Neural cell (in vitro differentiated cells): ENCODE data around the gene DLG5. TPM values are rescaled to one million over a fixed set of nuclear protein-coding genes. Genes with fewer than 3 reads are reported as not detected.

Source experiments
- H2AFZ ChIP-seq: fragments of 200-600, 300-800 bp; sonication (generic), shearing (Covaris generic); 2 replicates; pipeline ENCODE4 v1.6.0; 2014; ENCODE audit warnings: low read depth, mild to moderate bottlenecking, antibody characterized with exemption, low read length, moderate library complexity
- H3F3A ChIP-seq: fragments of 200-600 bp; shearing (Covaris generic); 2 replicates; pipeline ENCODE4 v1.6.1; 2016; ENCODE audit warnings: mild to moderate bottlenecking, moderate library complexity, mixed read lengths, antibody characterized with exemption, low read length; ENCODE audit not compliant: insufficient read depth, poor library complexity, severe bottlenecking
- H3K27ac ChIP-seq: fragments of 200-600, 300-800 bp; sonication (generic), shearing (Covaris generic); 2 replicates; pipeline ENCODE4 v1.5.1; 2014; ENCODE audit warnings: mild to moderate bottlenecking, low read length, moderate library complexity
- H3K27me3 ChIP-seq: fragments of 300-800, 200-600 bp; sonication (generic), shearing (Covaris generic); 2 replicates; pipeline ENCODE4 v1.6.0; 2014; ENCODE audit warnings: mild to moderate bottlenecking, low read depth, low read length, moderate library complexity; ENCODE audit not compliant: insufficient read depth
- H3K36me3 ChIP-seq: fragments of 300-800, 200-600 bp; sonication (generic), shearing (Covaris generic); 2 replicates; pipeline ENCODE4 v1.5.1; 2014; ENCODE audit warnings: mild to moderate bottlenecking, antibody characterized with exemption, low read length, moderate library complexity; ENCODE audit not compliant: insufficient read depth
- H3K4me2 ChIP-seq: fragments of 300-800, 200-600 bp; sonication (generic), shearing (Covaris generic); 2 replicates; pipeline ENCODE4 v1.6.0; 2014; ENCODE audit warnings: mild to moderate bottlenecking, low read length
- H3K4me3 ChIP-seq: fragments of 300-800, 200-600 bp; sonication (generic), shearing (Covaris generic); 2 replicates; pipeline ENCODE4 v1.5.1; 2014; ENCODE audit warnings: mild to moderate bottlenecking, low read length, moderate library complexity
- H3K79me2 ChIP-seq: fragments of 200-600 bp; shearing (Covaris generic); replicated peaks from 2 replicates; pipeline ENCODE4 v1.6.0; 2014; ENCODE audit warnings: mild to moderate bottlenecking, low read length, moderate library complexity; ENCODE audit not compliant: insufficient read depth
- H3K9ac ChIP-seq: fragments of 300-800, 200-600 bp; sonication (generic), shearing (Covaris generic); 2 replicates; pipeline ENCODE4 v1.6.1; 2016; ENCODE audit warnings: mild to moderate bottlenecking, low read length, mixed read lengths
- H3K9me2 ChIP-seq: fragments of 200-600 bp; shearing (Covaris generic); 2 replicates; pipeline ENCODE4 v1.6.1; 2016; ENCODE audit warnings: mild to moderate bottlenecking, low read length, mixed read lengths; ENCODE audit not compliant: insufficient read depth
- H3K9me3 ChIP-seq: fragments of 200-600, 300-800 bp; sonication (generic), shearing (Covaris generic); 2 replicates; pipeline ENCODE4 v1.6.1; 2016; ENCODE audit warnings: mild to moderate bottlenecking, mixed run types, low read length, moderate library complexity, mixed read lengths
- H4K20me1 ChIP-seq: fragments of 200-600 bp; shearing (Covaris generic); 2 replicates; pipeline ENCODE4 v1.6.1; 2016; ENCODE audit warnings: mild to moderate bottlenecking, mixed run types; ENCODE audit not compliant: insufficient read depth
- EP300 ChIP-seq: fragments of 450-650 bp; conservative IDR thresholded peaks from 2 replicates; pipeline ENCODE4 v1.6.1; 2014; ENCODE audit warnings: antibody characterized with exemption, mild to moderate bottlenecking, moderate library complexity; ENCODE audit not compliant: poor library complexity, severe bottlenecking
- EZH2 ChIP-seq: fragments of 200-600, 300-800 bp; shearing (Covaris generic), sonication (generic); IDR thresholded peaks from 2 replicates; pipeline ENCODE4 v1.6.1; 2014; ENCODE audit warnings: antibody characterized with exemption, low read length, borderline replicate concordance, mild to moderate bottlenecking; ENCODE audit not compliant: insufficient read depth, poor library complexity, severe bottlenecking
- MXI1 ChIP-seq: fragments of 450-650 bp; conservative IDR thresholded peaks from 2 replicates; pipeline ENCODE4 v1.6.1; 2014; ENCODE audit warnings: antibody characterized with exemption, mild to moderate bottlenecking; ENCODE audit not compliant: poor library complexity, severe bottlenecking
- POLR2AphosphoS5 ChIP-seq: IDR thresholded peaks from 2 replicates; pipeline ENCODE4 v1.6.1; 2012
- RAD21 ChIP-seq: fragments of 450-650 bp; conservative IDR thresholded peaks from 2 replicates; pipeline ENCODE4 v1.6.1; 2014; ENCODE audit warnings: antibody characterized with exemption, mild to moderate bottlenecking, moderate library complexity
- SMC3 ChIP-seq: fragments of 450-650 bp; conservative IDR thresholded peaks from 2 replicates; pipeline ENCODE4 v1.6.1; 2014; ENCODE audit warnings: antibody characterized with exemption, mild to moderate bottlenecking, moderate library complexity; ENCODE audit not compliant: poor library complexity
- TAF1 ChIP-seq: IDR thresholded peaks from 2 replicates; pipeline ENCODE4 v1.6.1; 2012; ENCODE audit warnings: low read depth
- polyA plus RNA-seq: library from polyadenylated mRNA; depleted of rRNA; stranded (reverse); fragments of >200 nt; gene quantifications from 2 replicates; pipeline ENCODE4 v1.2.3, GENCODE V29; 2014
- TF ChIP-seq, protein P1 (sequence below): fragments of 450-650 bp; IDR thresholded peaks from 2 replicates; pipeline ENCODE4 v1.5.1; 2014; ENCODE audit warnings: antibody characterized with exemption, mild to moderate bottlenecking, moderate library complexity; ENCODE audit not compliant: poor library complexity, severe bottlenecking
- TF ChIP-seq, protein P2 (sequence below): IDR thresholded peaks from 2 replicates; pipeline ENCODE4 v1.6.1; 2012; ENCODE audit warnings: borderline replicate concordance

Gene DLG5
- polyA plus RNA-seq, 1 donor from 2014 or later = 72.9 TPM

DNA sequence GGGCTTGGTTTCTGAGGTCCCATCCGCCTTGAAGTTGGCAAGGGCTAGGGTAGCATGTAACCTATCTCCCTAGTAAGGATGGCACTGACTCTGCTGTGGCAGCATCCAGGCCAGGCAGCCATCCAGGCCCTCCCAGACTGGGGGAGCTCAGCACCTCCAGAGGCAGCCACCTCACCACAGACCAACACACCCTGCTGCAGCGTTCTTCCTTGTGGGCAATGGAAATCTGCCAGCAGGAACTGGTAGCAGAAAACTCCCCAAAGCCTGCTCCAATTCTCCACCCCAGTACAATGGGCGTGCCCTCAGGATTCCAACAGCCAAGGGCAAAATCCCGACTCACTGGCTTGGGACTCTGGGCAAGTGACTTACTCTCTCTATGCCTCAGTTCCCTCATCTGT lies 27.5 kb downstream of the DLG5 start:
- H3K9me2 ChIP-seq = no peaks in the 10 kb centered on the region
- no peak overlapping the region for H2AFZ ChIP-seq
- no peaks in the 10 kb centered on the region for H3K27me3 ChIP-seq
- H3F3A ChIP-seq = no peaks in the 10 kb centered on the region
- TF ChIP-seq EP300 = no peak
- TF ChIP-seq, protein P1, sequence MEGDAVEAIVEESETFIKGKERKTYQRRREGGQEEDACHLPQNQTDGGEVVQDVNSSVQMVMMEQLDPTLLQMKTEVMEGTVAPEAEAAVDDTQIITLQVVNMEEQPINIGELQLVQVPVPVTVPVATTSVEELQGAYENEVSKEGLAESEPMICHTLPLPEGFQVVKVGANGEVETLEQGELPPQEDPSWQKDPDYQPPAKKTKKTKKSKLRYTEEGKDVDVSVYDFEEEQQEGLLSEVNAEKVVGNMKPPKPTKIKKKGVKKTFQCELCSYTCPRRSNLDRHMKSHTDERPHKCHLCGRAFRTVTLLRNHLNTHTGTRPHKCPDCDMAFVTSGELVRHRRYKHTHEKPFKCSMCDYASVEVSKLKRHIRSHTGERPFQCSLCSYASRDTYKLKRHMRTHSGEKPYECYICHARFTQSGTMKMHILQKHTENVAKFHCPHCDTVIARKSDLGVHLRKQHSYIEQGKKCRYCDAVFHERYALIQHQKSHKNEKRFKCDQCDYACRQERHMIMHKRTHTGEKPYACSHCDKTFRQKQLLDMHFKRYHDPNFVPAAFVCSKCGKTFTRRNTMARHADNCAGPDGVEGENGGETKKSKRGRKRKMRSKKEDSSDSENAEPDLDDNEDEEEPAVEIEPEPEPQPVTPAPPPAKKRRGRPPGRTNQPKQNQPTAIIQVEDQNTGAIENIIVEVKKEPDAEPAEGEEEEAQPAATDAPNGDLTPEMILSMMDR = no peak
- no peak for TF ChIP-seq EZH2
- no peak for TF ChIP-seq MXI1
- no peak for TF ChIP-seq RAD21
- TF ChIP-seq POLR2AphosphoS5 = no peak
- no peak for TF ChIP-seq SMC3
- TF ChIP-seq, protein P2, sequence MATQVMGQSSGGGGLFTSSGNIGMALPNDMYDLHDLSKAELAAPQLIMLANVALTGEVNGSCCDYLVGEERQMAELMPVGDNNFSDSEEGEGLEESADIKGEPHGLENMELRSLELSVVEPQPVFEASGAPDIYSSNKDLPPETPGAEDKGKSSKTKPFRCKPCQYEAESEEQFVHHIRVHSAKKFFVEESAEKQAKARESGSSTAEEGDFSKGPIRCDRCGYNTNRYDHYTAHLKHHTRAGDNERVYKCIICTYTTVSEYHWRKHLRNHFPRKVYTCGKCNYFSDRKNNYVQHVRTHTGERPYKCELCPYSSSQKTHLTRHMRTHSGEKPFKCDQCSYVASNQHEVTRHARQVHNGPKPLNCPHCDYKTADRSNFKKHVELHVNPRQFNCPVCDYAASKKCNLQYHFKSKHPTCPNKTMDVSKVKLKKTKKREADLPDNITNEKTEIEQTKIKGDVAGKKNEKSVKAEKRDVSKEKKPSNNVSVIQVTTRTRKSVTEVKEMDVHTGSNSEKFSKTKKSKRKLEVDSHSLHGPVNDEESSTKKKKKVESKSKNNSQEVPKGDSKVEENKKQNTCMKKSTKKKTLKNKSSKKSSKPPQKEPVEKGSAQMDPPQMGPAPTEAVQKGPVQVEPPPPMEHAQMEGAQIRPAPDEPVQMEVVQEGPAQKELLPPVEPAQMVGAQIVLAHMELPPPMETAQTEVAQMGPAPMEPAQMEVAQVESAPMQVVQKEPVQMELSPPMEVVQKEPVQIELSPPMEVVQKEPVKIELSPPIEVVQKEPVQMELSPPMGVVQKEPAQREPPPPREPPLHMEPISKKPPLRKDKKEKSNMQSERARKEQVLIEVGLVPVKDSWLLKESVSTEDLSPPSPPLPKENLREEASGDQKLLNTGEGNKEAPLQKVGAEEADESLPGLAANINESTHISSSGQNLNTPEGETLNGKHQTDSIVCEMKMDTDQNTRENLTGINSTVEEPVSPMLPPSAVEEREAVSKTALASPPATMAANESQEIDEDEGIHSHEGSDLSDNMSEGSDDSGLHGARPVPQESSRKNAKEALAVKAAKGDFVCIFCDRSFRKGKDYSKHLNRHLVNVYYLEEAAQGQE = no peak
- TF ChIP-seq TAF1 = no peak
- H3K27ac ChIP-seq = no peak overlapping the region
- no peak overlapping the region for H3K4me3 ChIP-seq
- no peaks in the 10 kb centered on the region for H3K9me3 ChIP-seq
- no peaks in the 10 kb centered on the region for H3K36me3 ChIP-seq
- H3K79me2 ChIP-seq = peaks cover 35% of the 10 kb centered on the region
- no peak overlapping the region for H3K4me2 ChIP-seq
- H3K9ac ChIP-seq = no peak overlapping the region
- H4K20me1 ChIP-seq = no peaks in the 10 kb centered on the region

DNA sequence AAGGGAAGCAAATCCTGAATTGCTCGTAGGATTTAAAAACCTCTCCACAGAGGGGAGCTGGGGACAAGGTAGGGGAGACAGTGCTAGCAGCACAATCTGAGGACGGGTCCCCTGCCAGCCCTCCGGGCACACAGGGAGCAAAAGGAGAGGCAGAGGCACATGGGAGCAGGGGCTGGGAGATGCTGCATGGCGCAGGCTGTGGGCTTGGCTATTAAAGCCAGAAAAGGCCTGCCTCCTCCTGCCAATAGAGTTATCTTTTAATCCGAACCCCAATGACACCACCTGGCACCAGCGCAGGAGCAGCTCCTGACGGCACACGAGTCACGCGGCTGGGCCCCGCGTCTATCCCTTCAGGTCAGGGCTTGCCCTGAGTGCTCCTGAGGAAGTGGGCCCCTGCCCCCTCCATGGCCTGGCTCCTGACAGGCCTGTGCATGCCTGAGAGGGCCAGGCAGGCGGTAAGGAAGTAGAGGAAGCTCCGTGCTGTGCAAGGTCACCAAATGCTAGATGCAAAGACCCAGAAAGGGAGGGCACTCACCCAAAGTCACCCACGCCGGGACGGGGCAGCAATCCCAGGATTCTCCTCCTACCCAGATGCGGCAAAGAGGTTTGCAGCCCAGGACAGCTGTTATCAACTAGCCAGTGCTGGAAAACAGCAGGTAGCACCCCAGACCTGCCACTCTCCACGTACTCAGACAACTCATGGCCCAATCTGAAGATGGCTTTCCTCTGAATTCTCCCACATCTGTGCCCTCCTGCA lies 28.1 kb downstream of the DLG5 start:
- Histone ChIP-seq H3K27me3 (no peaks in the 10 kb centered on the region), H3K79me2 (peaks cover 35% of the 10 kb centered on the region), H3K9me3 (no peaks in the 10 kb centered on the region), H3K27ac (no peak overlapping the region), H3K9me2 (no peaks in the 10 kb centered on the region), H3K36me3 (no peaks in the 10 kb centered on the region), H4K20me1 (no peaks in the 10 kb centered on the region), H3K9ac (no peak overlapping the region), H3K4me2 (no peak overlapping the region), H2AFZ (no peak overlapping the region), H3K4me3 (no peak overlapping the region), H3F3A (no peaks in the 10 kb centered on the region)
- TF ChIP-seq EP300 (no peak), MXI1 (no peak), TAF1 (no peak), RAD21 (no peak), SMC3 (no peak), EZH2 (no peak), POLR2AphosphoS5 (no peak)
- TF ChIP-seq, protein P1 = no peak
- TF ChIP-seq, protein P2 = no peak
